HG02571 (cell line): ENCODE measurements around the gene TMEM259.

Source experiments
- ATAC-seq: cut with Tn5 transposase; IDR thresholded peaks from one replicate; pipeline ENCODE4 v1.9.1; 2021; ENCODE audit warnings: mild to moderate bottlenecking, moderate library complexity; ENCODE audit not compliant: unreplicated experiment

Gene TMEM259

DNA sequence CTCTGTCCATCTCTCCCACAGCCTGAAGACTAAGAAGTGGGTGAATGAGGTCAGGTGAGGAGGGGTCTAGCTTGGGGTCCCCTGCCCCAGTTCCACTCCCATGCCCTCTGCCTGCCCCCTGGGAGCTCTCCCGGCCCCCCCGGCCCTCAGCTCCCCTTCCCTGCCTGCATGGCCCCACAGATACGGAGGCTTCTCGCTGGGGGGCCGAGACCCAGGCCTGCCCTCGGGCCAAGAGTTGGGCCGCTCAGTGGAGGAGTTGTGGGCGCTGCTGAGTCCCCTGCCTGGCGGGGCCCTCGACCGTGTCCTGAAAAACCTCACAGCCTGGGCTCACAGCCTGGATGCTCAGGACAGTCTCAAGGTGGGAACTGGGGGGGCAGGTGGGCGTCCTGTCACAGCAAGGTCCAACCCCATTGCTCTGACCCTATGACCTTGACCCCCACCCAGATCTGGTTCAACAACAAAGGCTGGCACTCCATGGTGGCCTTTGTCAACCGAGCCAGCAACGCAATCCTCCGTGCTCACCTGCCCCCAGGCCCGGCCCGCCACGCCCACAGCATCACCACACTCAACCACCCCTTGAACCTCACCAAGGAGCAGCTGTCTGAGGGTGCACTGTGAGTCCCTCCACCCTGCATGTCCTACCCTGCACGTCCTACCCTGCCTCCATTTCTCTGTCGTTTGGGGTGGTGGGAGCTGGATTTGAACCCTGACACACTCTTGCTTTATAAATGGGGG lies 35.1 kb upstream of the TMEM259 start:
- no peak for ATAC-seq

DNA sequence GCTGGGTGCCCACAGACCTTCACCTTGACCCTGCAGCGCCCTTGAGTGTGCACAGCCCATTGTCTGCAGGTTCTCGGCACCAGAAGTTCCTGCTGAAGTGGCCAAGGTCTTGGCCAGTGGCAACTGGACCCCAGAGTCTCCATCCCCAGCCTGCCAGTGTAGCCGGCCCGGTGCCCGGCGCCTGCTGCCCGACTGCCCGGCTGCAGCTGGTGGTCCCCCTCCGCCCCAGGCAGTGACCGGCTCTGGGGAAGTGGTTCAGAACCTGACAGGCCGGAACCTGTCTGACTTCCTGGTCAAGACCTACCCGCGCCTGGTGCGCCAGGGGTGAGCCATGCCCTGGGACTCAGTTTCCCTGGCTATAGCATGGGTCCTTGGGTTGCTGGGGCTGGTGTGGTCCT lies 34.1 kb upstream of the TMEM259 start:
- no peak for ATAC-seq

DNA sequence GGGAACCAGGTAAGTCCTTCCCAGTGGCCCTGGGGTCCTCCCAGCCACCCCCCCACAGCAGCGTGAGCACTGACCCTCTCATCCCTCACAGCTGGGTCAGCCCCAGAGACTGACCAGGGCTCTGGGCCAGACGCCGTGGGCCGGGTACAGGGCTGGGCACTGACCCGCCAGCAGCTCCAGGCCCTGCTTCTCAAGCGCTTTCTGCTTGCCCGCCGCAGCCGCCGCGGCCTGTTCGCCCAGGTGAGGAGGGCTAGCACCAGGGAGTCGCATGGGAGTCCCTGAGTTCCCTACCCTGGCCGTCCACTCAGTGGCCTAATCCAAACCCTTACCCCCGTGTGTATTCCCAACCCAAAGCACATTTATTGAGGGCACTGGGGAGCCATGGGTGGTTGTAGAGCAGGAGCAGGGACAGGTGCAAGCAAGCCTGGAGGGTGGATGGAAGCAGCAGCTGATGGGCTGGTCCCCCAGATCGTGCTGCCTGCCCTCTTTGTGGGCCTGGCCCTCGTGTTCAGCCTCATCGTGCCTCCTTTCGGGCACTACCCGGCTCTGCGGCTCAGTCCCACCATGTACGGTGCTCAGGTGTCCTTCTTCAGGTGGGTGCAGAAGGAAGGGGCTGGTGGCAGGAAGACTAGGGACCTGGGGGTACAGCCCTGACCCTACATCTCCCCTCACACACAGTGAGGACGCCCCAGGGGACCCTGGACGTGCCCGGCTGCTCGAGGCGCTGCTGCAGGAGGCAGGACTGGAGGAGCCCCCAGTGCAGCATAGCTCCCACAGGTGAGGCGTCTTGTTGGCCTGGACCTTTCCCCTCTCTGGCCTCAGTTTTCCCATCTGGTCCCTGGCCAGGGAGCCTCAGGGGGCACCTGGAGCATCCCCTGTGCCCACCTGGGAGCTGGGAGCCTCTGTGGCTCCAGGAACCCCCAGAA lies 33.4 kb upstream of the TMEM259 start:
- no peak for ATAC-seq

DNA sequence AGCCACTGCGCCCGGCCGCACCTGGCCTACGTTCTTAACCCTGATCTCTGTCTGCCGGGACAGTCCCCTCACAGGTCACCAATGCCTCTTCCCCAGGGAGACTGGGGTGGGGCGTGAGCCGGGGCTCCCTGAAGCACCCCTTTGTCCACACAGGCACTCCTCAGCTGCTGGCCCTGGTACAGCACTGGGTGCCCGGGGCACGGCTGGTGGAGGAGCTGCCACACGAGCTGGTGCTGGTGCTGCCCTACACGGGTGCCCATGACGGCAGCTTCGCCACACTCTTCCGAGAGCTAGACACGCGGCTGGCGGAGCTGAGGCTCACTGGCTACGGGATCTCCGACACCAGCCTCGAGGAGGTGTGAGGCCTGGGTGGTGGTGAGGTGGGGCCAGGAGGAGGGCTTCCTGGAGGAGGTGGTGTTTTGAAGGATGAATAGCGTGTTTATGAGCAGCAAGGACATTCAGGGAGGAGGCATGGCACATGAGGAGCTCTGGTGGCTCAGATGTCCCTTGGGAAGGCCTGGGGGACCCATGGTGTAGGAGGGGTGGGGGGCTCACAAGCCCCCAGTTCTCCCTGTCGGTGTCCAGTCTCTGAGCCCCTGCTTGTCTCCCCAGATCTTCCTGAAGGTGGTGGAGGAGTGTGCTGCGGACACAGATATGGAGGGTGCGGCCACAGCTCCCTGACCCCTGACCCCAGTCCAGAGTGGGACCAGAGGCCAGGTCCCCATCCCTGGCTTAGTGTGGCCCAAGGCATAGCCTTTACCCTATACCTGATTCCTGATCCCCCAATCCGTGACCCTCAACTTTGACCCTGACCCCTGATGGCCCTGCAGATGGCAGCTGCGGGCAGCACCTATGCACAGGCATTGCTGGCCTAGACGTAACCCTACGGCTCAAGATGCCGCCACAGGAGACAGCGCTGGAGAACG lies 32.5 kb upstream of the TMEM259 start:
- no peak for ATAC-seq

DNA sequence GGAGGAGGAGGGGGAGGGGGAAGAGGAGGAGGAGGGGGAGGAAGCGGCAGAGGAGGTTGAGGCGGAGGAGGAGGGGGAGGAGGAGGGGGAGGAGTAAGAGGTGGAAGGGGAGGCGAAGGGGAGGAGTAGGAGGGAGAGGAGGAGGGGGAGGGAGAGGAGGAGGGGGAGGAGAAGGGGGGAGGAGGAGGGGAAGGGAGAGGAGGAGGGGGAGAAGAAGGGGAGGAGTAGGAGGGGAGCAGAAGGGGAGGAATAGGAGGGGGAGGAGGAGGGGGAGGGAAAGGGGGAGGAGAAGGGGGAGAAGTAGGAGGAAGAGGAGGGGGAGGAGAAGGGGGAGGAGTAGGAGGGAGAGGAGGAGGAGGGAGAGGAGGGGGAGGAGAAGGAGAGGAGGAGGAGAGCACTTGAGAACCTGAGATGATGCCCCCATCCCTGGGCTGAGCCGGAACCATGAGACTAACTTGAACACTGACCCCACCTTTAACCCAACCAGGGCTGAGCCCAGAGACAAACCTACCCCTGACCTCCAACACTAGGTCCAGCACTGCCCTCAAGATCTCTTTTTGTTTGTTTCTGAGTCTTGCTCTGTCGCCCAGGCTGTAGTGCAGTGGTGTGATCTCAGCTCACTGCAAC lies 31.5 kb upstream of the TMEM259 start:
- no peak for ATAC-seq

DNA sequence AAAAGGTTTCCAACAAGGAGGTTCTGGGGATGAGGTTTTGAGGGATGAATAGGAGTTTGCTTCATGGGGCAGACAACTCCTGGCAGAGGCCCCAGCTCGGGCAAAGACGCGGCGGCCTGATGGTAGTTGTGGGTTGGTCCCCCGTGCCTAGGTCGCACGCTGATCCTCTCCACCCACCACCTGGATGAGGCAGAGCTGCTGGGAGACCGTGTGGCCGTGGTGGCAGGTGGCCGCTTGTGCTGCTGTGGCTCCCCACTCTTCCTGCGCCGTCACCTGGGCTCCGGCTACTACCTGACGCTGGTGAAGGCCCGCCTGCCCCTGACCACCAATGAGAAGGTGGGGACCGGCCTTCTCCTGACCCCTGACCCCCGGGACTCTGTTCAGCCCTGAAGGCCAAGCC lies 30.9 kb upstream of the TMEM259 start:
- no peak for ATAC-seq

DNA sequence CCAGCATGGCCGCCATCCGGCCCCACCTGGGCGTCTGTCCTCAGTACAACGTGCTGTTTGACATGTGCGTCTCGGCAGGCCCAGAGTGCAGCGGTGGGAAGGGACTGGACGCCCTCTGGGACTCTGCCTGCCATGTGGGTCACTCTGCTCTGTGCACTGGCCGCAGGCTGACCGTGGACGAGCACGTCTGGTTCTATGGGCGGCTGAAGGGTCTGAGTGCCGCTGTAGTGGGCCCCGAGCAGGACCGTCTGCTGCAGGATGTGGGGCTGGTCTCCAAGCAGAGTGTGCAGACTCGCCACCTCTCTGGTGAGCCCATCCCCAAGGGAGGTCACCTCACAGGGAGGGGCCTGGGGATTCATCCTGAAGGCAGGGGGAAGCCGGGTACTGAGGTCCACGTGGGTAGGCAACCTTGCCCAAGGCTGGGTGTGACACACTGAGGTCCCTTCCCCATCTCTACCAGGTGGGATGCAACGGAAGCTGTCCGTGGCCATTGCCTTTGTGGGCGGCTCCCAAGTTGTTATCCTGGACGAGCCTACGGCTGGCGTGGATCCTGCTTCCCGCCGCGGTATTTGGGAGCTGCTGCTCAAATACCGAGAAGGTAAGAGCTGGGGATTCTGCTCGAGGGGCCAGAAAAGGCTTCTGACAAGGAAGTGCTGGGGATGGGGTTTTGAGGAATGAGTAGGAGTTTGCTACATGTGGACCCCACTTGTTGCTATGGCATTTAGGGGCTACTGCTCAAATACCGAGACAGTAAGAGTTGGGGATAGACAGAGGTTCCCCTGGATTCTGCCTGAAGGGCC lies 30.3 kb upstream of the TMEM259 start:
- no peak for ATAC-seq

DNA sequence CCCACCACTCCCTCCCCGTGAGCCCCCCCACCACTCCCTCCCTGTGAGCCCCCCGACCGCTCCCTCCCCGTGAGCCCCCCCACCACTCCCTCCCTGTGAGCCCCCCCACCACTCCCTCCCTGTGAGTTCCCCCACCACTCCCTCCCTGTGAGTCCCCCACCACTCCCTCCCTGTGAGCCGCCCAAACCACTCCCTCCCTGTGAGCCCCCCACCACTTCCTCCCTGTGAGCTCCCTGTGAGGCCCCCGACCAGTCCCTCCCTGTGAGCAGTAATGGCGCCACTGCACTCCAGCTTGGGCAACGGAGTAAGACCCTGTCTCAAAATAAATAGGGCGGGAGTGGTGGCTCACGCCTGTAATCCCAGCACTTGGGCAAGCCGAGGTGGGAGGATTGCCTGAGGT lies 28.9 kb upstream of the TMEM259 start:
- no peak for ATAC-seq

DNA sequence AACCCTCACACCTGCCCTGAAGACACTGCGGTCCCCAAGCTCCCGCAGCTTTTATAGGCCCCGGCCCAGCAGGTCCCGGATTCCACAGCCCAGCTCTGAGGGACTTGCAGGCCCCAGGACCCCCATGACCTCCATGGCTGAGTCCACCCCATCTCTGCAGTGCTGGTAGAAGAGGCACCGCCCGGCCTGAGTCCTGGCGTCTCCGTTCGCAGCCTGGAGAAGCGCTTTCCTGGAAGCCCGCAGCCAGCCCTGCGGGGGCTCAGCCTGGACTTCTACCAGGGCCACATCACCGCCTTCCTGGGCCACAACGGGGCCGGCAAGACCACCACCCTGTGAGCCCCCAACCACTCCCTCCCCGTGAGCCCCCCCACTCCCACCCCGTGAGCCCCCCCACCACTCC lies 28.2 kb upstream of the TMEM259 start:
- no peak for ATAC-seq

DNA sequence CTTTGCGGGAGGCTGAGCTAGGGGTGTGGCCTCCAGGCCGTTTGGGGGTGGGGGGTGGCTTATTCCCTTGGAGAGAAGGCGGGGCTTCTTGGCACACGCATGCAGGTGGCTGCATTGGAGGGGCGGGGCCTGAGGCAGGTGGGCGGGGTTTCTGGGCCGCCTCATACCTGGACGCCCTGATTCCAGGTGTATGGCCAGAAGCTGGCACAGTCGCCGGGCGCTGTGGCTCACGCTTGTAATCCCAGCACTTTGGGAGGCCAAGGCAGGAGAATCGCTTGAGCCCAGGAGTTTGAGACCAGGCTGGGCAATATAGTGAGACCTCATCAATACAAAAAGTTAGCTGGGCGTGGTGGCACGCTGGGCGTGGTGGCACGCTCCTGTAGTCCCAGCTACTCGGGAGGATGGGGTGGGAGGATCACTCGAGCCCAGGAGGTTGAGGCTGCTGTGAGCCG lies 26.8 kb upstream of the TMEM259 start:
- ATAC-seq = no peak

DNA sequence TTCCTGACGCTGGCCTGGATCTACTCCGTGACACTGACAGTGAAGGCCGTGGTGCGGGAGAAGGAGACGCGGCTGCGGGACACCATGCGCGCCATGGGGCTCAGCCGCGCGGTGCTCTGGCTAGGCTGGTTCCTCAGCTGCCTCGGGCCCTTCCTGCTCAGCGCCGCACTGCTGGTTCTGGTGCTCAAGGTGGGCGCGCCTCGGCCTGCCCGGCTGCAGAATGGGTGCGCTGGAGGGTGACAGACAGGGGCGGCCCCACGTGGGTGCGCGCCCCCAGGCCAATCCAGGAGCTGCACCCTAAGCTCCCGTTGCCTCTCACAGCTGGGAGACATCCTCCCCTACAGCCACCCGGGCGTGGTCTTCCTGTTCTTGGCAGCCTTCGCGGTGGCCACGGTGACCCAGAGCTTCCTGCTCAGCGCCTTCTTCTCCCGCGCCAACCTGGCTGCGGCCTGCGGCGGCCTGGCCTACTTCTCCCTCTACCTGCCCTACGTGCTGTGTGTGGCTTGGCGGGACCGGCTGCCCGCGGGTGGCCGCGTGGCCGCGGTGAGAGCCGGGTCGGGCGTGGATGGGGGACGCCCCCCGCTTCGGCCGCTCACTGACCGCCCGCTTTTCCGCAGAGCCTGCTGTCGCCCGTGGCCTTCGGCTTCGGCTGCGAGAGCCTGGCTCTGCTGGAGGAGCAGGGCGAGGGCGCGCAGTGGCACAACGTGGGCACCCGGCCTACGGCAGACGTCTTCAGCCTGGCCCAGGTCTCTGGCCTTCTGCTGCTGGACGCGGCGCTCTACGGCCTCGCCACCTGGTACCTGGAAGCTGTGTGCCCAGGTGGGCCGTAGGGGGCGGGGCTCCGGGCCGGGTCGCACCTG lies 26.1 kb upstream of the TMEM259 start:
- no peak for ATAC-seq

DNA sequence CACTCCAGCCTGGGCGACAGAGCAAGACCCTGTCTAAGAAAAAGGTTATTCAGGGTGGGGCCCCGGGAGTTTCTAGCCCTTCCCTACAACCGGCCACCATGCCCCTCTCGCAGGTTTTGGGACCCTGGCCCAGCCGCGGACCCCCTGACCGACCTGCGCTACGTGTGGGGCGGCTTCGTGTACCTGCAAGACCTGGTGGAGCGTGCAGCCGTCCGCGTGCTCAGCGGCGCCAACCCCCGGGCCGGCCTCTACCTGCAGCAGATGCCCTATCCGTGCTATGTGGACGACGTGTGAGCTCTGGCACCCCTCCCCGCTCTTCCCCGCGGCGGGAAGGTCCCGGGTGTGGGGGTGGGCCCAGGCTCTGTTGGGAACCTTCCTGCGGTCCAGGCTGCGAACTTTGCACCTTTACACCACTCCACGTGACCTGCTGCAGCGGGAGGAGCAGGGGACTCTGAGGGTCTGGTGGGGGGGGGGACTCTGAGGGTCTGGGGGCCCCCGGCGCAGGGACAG lies 25.2 kb upstream of the TMEM259 start:
- no peak for ATAC-seq

DNA sequence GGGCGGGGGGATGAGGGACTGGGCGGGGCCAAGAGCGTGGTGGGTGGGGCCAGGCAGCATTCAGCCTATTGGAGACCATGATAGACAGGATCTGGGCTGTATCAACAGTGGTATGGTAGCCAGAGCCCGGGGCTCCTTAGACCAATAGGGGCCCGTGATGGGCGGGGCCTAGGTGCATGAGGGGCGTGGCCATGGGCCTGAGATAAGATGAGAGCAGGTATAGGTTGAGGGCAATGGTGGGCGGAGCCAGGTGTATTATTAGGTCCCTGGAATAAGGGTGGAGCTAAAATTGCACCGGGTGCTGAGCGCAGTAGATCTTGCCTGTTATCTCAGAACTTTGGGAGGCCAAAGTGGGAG lies 24.3 kb upstream of the TMEM259 start:
- no peak for ATAC-seq

DNA sequence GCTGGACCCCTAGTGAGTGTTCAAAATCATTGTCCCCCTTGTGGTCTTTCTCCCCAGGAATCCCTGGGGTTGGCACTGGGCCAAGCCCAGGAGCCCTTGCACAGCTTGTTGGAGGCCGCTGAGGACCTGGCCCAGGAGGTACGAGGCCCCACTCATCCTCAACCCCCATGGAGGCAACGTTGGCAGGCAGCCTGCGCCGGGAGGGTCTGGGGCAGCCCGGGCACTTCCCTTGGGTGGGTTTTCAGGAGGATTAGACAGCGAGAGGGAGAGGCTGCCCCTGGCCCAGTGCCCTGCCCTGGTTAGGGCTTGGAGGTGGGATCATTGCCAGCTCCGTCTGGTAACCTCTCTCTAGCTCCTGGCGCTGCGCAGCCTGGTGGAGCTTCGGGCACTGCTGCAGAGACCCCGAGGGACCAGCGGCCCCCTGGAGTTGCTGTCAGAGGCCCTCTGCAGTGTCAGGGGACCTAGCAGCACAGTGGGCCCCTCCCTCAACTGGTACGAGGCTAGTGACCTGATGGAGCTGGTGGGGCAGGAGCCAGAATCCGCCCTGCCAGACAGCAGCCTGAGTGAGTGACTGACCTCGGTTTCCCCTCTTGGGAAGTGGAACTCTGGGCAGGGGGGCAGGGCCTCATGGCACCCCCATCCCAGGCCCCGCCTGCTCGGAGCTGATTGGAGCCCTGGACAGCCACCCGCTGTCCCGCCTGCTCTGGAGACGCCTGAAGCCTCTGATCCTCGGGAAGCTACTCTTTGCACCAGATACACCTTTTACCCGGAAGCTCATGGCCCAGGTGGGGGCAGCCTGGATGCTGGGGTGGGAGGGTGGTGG lies 22.0 kb upstream of the TMEM259 start:
- ATAC-seq = no peak

DNA sequence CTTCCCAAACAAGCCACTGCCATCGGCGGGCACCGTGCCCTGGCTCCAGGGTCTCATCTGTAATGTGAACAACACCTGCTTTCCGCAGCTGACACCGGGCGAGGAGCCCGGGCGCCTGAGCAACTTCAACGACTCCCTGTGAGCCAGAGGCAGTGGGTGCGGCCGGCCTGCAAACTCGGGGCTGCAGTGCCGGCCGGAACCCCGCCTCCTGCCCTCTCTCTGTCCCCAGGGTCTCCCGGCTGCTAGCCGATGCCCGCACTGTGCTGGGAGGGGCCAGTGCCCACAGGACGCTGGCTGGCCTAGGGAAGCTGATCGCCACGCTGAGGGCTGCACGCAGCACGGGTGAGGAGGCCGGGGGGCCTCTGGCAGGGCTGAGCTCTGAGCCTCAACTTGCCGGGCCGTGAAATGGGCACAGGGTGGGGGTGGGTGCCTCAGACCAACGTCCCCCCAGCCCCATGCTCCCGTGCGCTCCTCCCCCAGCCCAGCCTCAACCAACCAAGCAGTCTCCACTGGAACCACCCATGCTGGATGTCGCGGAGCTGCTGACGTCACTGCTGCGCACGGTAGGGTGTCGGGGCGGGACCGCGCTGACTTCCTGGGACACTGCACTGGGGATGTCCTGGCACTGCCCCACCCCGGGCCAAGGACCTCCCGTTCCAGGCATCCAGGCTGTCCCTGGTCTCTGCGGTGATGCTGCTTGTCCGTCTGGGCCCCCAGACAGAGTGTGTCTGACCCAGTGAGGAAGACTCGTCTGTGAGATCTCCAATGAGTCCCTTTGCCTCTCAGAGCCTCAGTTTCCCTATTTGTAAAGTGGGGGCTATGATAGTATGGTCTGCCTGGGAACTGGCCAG lies 21.1 kb upstream of the TMEM259 start:
- no peak for ATAC-seq

DNA sequence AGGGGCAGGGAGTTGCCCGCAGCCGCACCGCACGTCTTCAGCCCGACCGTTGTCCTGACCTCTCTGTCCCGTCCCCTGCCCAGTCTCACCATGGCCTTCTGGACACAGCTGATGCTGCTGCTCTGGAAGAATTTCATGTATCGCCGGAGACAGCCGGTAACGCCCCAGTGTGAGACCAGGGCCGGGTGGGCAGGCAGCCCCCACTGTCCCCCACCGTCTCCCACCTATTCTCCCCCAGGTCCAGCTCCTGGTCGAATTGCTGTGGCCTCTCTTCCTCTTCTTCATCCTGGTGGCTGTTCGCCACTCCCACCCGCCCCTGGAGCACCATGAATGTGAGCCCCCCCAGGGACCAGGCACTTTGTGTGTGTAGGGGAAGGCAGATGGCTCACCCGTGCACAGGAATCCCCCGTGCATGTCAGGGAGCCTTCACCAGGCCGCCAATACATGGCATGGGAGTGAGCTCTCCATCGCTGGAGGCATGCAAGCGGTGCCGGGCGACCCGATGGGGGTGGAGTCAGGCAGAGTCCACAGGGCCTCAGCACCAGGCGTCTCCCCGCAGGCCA lies 20.4 kb upstream of the TMEM259 start:
- ATAC-seq = no peak
